Transverse colon (tissue), 3 donors: ENCODE data around the gene ENAH.

Source experiments
- CTCF ChIP-seq, 5 experiments: fragments of 200-600 bp in 3 of 5; fragments of 450-650 bp in 2 of 5; sonication (generic) in 3 of 5; IDR thresholded peaks; 1 replicate in 2 of 5; 2 replicates in 3 of 5; pipeline ENCODE4 v1.5.1; 2016 to 2017; ENCODE audit warnings: antibody characterized with exemption in 5 of 5, inconsistent platforms in 3 of 5, mild to moderate bottlenecking in 2 of 5, moderate library complexity in 1 of 5
- POLR2A ChIP-seq: fragments of 450-650 bp; IDR thresholded peaks from one replicate; pipeline ENCODE4 v1.6.1; 2016; ENCODE audit warnings: antibody characterized with exemption, mild to moderate bottlenecking, moderate library complexity

- TF ChIP-seq CTCF (IDR thresholded peaks at IDR 0.05) = no peak
- TF ChIP-seq POLR2A = no peak
Observed at GRCh38 chr1:225508538-225509375, 144.2 kb downstream of the ENAH start.
